Mesodermal cell (in vitro differentiated cells): ENCODE results near the gene TNS1.
A peak's percentile ranks its signal among the peaks of the same experiment; 100 is the strongest.

ENCODE experiments used
- H3K27ac ChIP-seq: 2 replicates; pipeline ENCODE4 v1.7.0; 2013; ENCODE audit warnings: mild to moderate bottlenecking, low read depth, low read length, moderate library complexity; ENCODE audit not compliant: severe bottlenecking
- H3K36me3 ChIP-seq: 2 replicates; pipeline ENCODE4 v1.7.1; 2013; ENCODE audit warnings: mild to moderate bottlenecking, low read length, moderate library complexity; ENCODE audit not compliant: control insufficient read depth, insufficient read depth
- H3K4me1 ChIP-seq: one replicate; pipeline ENCODE4 v1.7.1; 2013; ENCODE audit warnings: mild to moderate bottlenecking, low read length; ENCODE audit not compliant: insufficient read depth, control insufficient read depth, poor library complexity, severe bottlenecking
- H3K4me3 ChIP-seq: 2 replicates; pipeline ENCODE4 v1.7.0; 2013; ENCODE audit warnings: low read length, control low read depth, mild to moderate bottlenecking; ENCODE audit not compliant: insufficient read depth, poor library complexity, severe bottlenecking; ENCODE audit errors: extremely low read depth
- H3K9me3 ChIP-seq: 2 replicates; pipeline ENCODE4 v1.7.1; 2013; ENCODE audit warnings: mild to moderate bottlenecking, low read length, moderate library complexity; ENCODE audit not compliant: control insufficient read depth
- WGBS, 2 experiments: methylation state at CpG; one replicate each; pipeline ENCODE4 v1.1.5; 2013; ENCODE audit warnings: missing lambda C conversion rate in 2 of 2; ENCODE audit not compliant: insufficient coverage in 2 of 2; 5-methylcytosine and 5-hydroxymethylcytosine counted together

TNS1 gene

GRCh38 chr2:217928324-217929181 is 74.2 kb downstream of the TNS1 start:
- Histone ChIP-seq H3K4me1 (peaks cover 44% of the 10 kb centered on the region), H3K36me3 (no peaks in the 10 kb centered on the region), H3K4me3 (no peak overlapping the region), H3K9me3 (no peaks in the 10 kb centered on the region), H3K27ac (peak overlapping the region; percentile 53)
- WGBS, 2 experiments, result 88 to 95% methylated on average over 4 of the region's 7 CpGs

- no peaks in the 10 kb centered on the region for H3K9me3 ChIP-seq
- peak overlapping the region; percentile 53 for H3K27ac ChIP-seq
- H3K4me1 ChIP-seq, result peaks cover 44% of the 10 kb centered on the region
- WGBS, 2 experiments, result 89 to 100% methylated on average over 2 of the region's 2 CpGs
- no peak overlapping the region for H3K4me3 ChIP-seq
- H3K36me3 ChIP-seq, result no peaks in the 10 kb centered on the region
These were observed 75.0 kb downstream of the TNS1 start for GRCh38 chr2:217927601-217928323.

DNA sequence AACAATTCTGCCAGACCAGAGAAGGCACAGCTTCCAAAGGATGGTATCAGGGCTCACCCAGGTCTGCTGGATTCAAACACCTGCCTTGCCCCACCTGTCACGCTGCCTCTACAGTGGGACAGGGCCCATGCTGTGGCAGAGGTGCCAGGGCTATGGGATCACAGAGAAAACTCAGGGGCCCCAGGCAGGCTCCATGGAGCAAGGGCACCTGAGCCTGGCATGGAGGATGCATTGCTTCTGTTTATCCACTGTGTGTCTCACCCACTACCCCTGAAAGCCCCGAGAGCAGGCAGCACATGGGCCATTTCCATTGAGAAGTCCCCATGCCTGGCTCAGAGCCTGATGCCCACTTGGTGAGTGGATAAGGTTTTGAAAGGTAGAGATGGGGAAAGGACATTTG is 76.0 kb downstream of the TNS1 start:
- WGBS, 2 experiments, result 95 to 100% methylated on average over 1 to 2 of the region's 2 CpGs

GRCh38 chr2:217924346-217924901 is 78.4 kb downstream of the TNS1 start:
- H3K27ac ChIP-seq, result no peak overlapping the region

More for the DNA sequence above, 76.0 kb downstream of the TNS1 start:
- peaks cover 53% of the 10 kb centered on the region for H3K4me1 ChIP-seq
- H3K36me3 ChIP-seq, result no peaks in the 10 kb centered on the region
- H3K27ac ChIP-seq, result no peak overlapping the region
- no peaks in the 10 kb centered on the region for H3K9me3 ChIP-seq
- H3K4me3 ChIP-seq, result no peak overlapping the region

GRCh38 chr2:217923007-217923686 is 79.6 kb downstream of the TNS1 start:
- Histone ChIP-seq H3K4me3 (no peak overlapping the region), H3K27ac (no peak overlapping the region), H3K4me1 (peaks cover 62% of the 10 kb centered on the region), H3K36me3 (no peaks in the 10 kb centered on the region), H3K9me3 (no peaks in the 10 kb centered on the region)
- 95% methylated on average over 6 of the region's 8 CpGs for WGBS, 2 experiments

More at GRCh38 chr2:217924346-217924901, 78.4 kb downstream of the TNS1 start:
- Histone ChIP-seq H3K4me3 (no peak overlapping the region), H3K4me1 (peaks cover 60% of the 10 kb centered on the region), H3K36me3 (no peaks in the 10 kb centered on the region), H3K9me3 (no peaks in the 10 kb centered on the region)
- WGBS, 2 experiments, result 97 to 100% methylated on average over 1 to 5 of the region's 5 CpGs

GRCh38 chr2:217922101-217923006 is 80.4 kb downstream of the TNS1 start:
- H3K4me1 ChIP-seq, result peaks cover 57% of the 10 kb centered on the region
- H3K4me3 ChIP-seq, result no peak overlapping the region
- WGBS, 2 experiments, result 59 to 63% methylated on average over 6 to 15 of the region's 19 CpGs
- H3K9me3 ChIP-seq, result no peaks in the 10 kb centered on the region
- H3K36me3 ChIP-seq, result no peaks in the 10 kb centered on the region
- H3K27ac ChIP-seq, result peak overlapping the region; percentile 16

GRCh38 chr2:217920879-217921603 is 81.8 kb downstream of the TNS1 start:
- no peaks in the 10 kb centered on the region for H3K9me3 ChIP-seq
- H3K4me1 ChIP-seq, result peaks cover 57% of the 10 kb centered on the region
- H3K27ac ChIP-seq, result peak overlapping the region; percentile 89
- 33 to 34% methylated on average over 5 to 6 of the region's 8 CpGs for WGBS, 2 experiments
- no peaks in the 10 kb centered on the region for H3K36me3 ChIP-seq
- no peak overlapping the region for H3K4me3 ChIP-seq

- Histone ChIP-seq H3K9me3 (no peaks in the 10 kb centered on the region), H3K36me3 (peaks cover 5% of the 10 kb centered on the region), H3K4me3 (no peak overlapping the region), H3K27ac (peak overlapping the region; percentile 41), H3K4me1 (peaks cover 57% of the 10 kb centered on the region)
- WGBS, 2 experiments, result 24 to 41% methylated on average over 8 to 11 of the region's 13 CpGs
These were observed 82.9 kb downstream of the TNS1 start for GRCh38 chr2:217919781-217920351.

GRCh38 chr2:217919204-217919603 is 83.6 kb downstream of the TNS1 start:
- Histone ChIP-seq H3K9me3 (no peaks in the 10 kb centered on the region), H3K27ac (no peak overlapping the region), H3K36me3 (peaks cover 5% of the 10 kb centered on the region), H3K4me3 (no peak overlapping the region), H3K4me1 (peaks cover 57% of the 10 kb centered on the region)
- 84 to 87% methylated on average over 3 to 4 of the region's 8 CpGs for WGBS, 2 experiments
